H1 (cell line): Measurements from ENCODE around the gene NR3C2. TPM values are rescaled to one million over a fixed set of nuclear protein-coding genes. Genes with fewer than 3 reads are reported as not detected.

ENCODE experiments used
- CTCF ChIA-PET: fragments of 300-600 bp; sonication (Branson Sonifier 250); formaldehyde crosslinking; loops from one replicate; lab custom pipeline; 2021; ENCODE audit not compliant: partially characterized antibody; lab: Charles Lee
- POLR2A ChIA-PET: fragments of 300-600 bp; sonication (Branson Sonifier 250); formaldehyde crosslinking; loops from one replicate; lab custom pipeline; 2021; ENCODE audit warnings: inconsistent platforms; ENCODE audit not compliant: partially characterized antibody; lab: Charles Lee
- DNase-seq, 2 experiments: peaks; one replicate each; pipeline versions ENCODE4 v3.0.0 to v3.0.0-alpha.2; 2010 to 2022; ENCODE audit warnings: low spot score in 2 of 2, low read depth in 1 of 2, mixed read lengths in 1 of 2
- FAIRE-seq: peaks from 2 replicates; lab custom pipeline; 2011; peaks lifted over from hg19 to GRCh38; lab: Jason Lieb, UNC
- H2AFZ ChIP-seq: 2 replicates; pipeline ENCODE4 v1.8.1; 2012; ENCODE audit warnings: low read length, inconsistent platforms
- H2AK5ac ChIP-seq: 2 replicates; pipeline ENCODE4 v1.6.1; 2013; ENCODE audit warnings: low read depth, low read length
- H2BK120ac ChIP-seq: replicated peaks from 2 replicates; pipeline ENCODE3; 2013; ENCODE audit warnings: low read depth, low read length, inconsistent platforms
- H2BK12ac ChIP-seq: 2 replicates; pipeline ENCODE4 v1.6.1; 2013; ENCODE audit warnings: low read depth, low read length
- H2BK15ac ChIP-seq: 2 replicates; pipeline ENCODE4 v1.6.1; 2013; ENCODE audit warnings: low read length
- H2BK20ac ChIP-seq: 2 replicates; pipeline ENCODE4 v1.6.1; 2013; ENCODE audit warnings: low read length
- H2BK5ac ChIP-seq: 2 replicates; pipeline ENCODE4 v1.6.1; 2013; ENCODE audit warnings: low read depth, low read length
- H3K14ac ChIP-seq: 2 replicates; pipeline ENCODE4 v1.6.1; 2013; ENCODE audit warnings: inconsistent platforms; ENCODE audit not compliant: insufficient read length
- H3K18ac ChIP-seq: 2 replicates; pipeline ENCODE4 v1.6.1; 2013; ENCODE audit warnings: low read length; ENCODE audit errors: extremely low read depth
- H3K23ac ChIP-seq: 2 replicates; pipeline ENCODE4 v1.6.1; 2013; ENCODE audit warnings: inconsistent platforms; ENCODE audit not compliant: insufficient read length
- H3K23me2 ChIP-seq: 2 replicates; pipeline ENCODE4 v1.6.1; 2013; ENCODE audit warnings: low read depth, low read length
- H3K27ac ChIP-seq: 2 replicates; pipeline ENCODE4 v1.6.1; 2011; ENCODE audit warnings: low read depth, low read length, inconsistent platforms
- H3K27me3 ChIP-seq, 4 experiments: replicated peaks in 1 of 4; 1 replicate in 1 of 4; 2 replicates in 3 of 4; pipeline versions ENCODE4 v1.6.1 to v1.8.1; 2011 to 2013; ENCODE audit warnings: low read length in 3 of 4, mild to moderate bottlenecking in 3 of 4, inconsistent platforms in 2 of 4, mixed read lengths in 2 of 4, moderate library complexity in 1 of 4; ENCODE audit not compliant: control insufficient read depth in 3 of 4, insufficient read depth in 3 of 4; ENCODE audit errors: extremely low read depth in 1 of 4
- H3K36me3 ChIP-seq, 4 experiments: 2 replicates each; pipeline versions ENCODE4 v1.6.1 to v1.8.1; 2011 to 2013; ENCODE audit warnings: mild to moderate bottlenecking in 4 of 4, low read length in 3 of 4, moderate library complexity in 2 of 4, control low read depth in 1 of 4, inconsistent platforms in 1 of 4; ENCODE audit not compliant: insufficient read depth in 4 of 4, control insufficient read depth in 2 of 4
- H3K4ac ChIP-seq: replicated peaks from 2 replicates; pipeline ENCODE3; 2013; ENCODE audit warnings: low read length, low read depth, mixed read lengths, inconsistent platforms; ENCODE audit not compliant: insufficient read length
- H3K4me1 ChIP-seq, 4 experiments: replicated peaks in 1 of 4; 1 replicate in 1 of 4; 2 replicates in 3 of 4; pipeline versions ENCODE4 v1.6.1 to v1.8.1; 2011 to 2013; ENCODE audit warnings: low read length in 3 of 4, inconsistent platforms in 2 of 4, mixed read lengths in 1 of 4; ENCODE audit not compliant: insufficient read depth in 4 of 4, control insufficient read depth in 3 of 4
- H3K4me2 ChIP-seq, 2 experiments: 2 replicates each; pipeline versions ENCODE4 v1.6.1 to v1.8.1; 2011 to 2013; ENCODE audit warnings: low read depth in 2 of 2, low read length in 2 of 2, control low read depth in 1 of 2, inconsistent platforms in 1 of 2, mild to moderate bottlenecking in 1 of 2; ENCODE audit not compliant: insufficient read depth in 1 of 2
- H3K4me3 ChIP-seq, 4 experiments: fragments of 200-600, 300-600 bp in 1 of 4; sonication (generic), shearing (Covaris generic), sonication (Bioruptor Twin) in 1 of 4; 2 replicates each; pipeline versions ENCODE4 v1.5.1 to v1.8.1; 2011 to 2016; ENCODE audit warnings: low read length in 4 of 4, low read depth in 3 of 4, control low read depth in 2 of 4, inconsistent platforms in 2 of 4, mild to moderate bottlenecking in 2 of 4, mixed read lengths in 1 of 4, moderate library complexity in 1 of 4; ENCODE audit not compliant: insufficient read depth in 2 of 4; ENCODE audit errors: extremely low read depth in 1 of 4
- H3K56ac ChIP-seq: replicated peaks from 2 replicates; pipeline ENCODE3; 2013; ENCODE audit warnings: low read depth, mild to moderate bottlenecking, mixed read lengths, low read length, inconsistent platforms; ENCODE audit not compliant: insufficient read length
- H3K79me1 ChIP-seq: 2 replicates; pipeline ENCODE4 v1.6.1; 2013; ENCODE audit warnings: low read depth, low read length, control low read depth
- H3K79me2 ChIP-seq, 2 experiments: 2 replicates each; pipeline versions ENCODE4 v1.6.1 to v1.8.1; 2012 to 2013; ENCODE audit warnings: low read length in 2 of 2, mild to moderate bottlenecking in 2 of 2, inconsistent platforms in 1 of 2; ENCODE audit not compliant: insufficient read depth in 2 of 2, control insufficient read depth in 1 of 2
- H3K9ac ChIP-seq, 4 experiments: replicated peaks in 1 of 4; 1 replicate in 1 of 4; 2 replicates in 3 of 4; pipeline versions ENCODE4 v1.6.1 to v1.8.1; 2011 to 2013; ENCODE audit warnings: low read depth in 3 of 4, low read length in 3 of 4, control low read depth in 2 of 4, mild to moderate bottlenecking in 2 of 4, moderate library complexity in 2 of 4, inconsistent platforms in 1 of 4; ENCODE audit errors: extremely low read depth in 1 of 4
- H3K9me3 ChIP-seq, 2 experiments: 2 replicates each; pipeline versions ENCODE4 v1.6.1 to v1.8.1; 2012 to 2013; ENCODE audit warnings: mild to moderate bottlenecking in 2 of 2, moderate library complexity in 2 of 2, control low read depth in 1 of 2, inconsistent platforms in 1 of 2, low read depth in 1 of 2, low read length in 1 of 2, mixed read lengths in 1 of 2; ENCODE audit not compliant: insufficient read depth in 2 of 2
- H4K20me1 ChIP-seq, 2 experiments: replicated peaks in 1 of 2; 2 replicates each; pipeline versions ENCODE3 to v1.8.1; 2011 to 2013; ENCODE audit warnings: inconsistent platforms in 2 of 2, low read length in 2 of 2, mild to moderate bottlenecking in 1 of 2; ENCODE audit not compliant: insufficient read depth in 2 of 2, control insufficient read depth in 1 of 2
- H4K5ac ChIP-seq: 2 replicates; pipeline ENCODE4 v1.6.1; 2013; ENCODE audit warnings: low read length, low read depth, mixed read lengths, inconsistent platforms; ENCODE audit not compliant: insufficient read length
- H4K8ac ChIP-seq: 2 replicates; pipeline ENCODE4 v1.8.0; 2013; ENCODE audit warnings: mild to moderate bottlenecking, moderate library complexity, low read length, inconsistent platforms; ENCODE audit not compliant: insufficient read depth; ENCODE audit errors: extremely low read depth
- H4K91ac ChIP-seq: replicated peaks from 2 replicates; pipeline ENCODE3; 2013; ENCODE audit warnings: low read length, mixed read lengths, inconsistent platforms; ENCODE audit not compliant: insufficient read length
- POU5F1 ChIP-seq: IDR thresholded peaks from 2 replicates; pipeline ENCODE4 v1.6.1; 2011; ENCODE audit warnings: low read depth, mild to moderate bottlenecking, low read length, moderate library complexity
- WGBS, 2 experiments: shearing (Covaris generic) in 1 of 2; methylation state at CpG; one replicate each; pipeline versions ENCODE4 v1.1.6 to v1.1.7; 2013 to 2015; ENCODE audit warnings: low lambda C conversion rate in 2 of 2, mixed read lengths in 2 of 2, inconsistent platforms in 1 of 2, low coverage in 1 of 2, missing lambda C conversion rate in 1 of 2; ENCODE audit not compliant: insufficient replicate concordance in 2 of 2, insufficient coverage in 1 of 2, insufficient read length in 1 of 2; ENCODE audit errors: extremely low coverage in 1 of 2, missing lambda C conversion rate in 1 of 2; 5-methylcytosine and 5-hydroxymethylcytosine counted together
- polyA plus RNA-seq, 7 experiments: library from polyadenylated mRNA; depleted of rRNA in 3 of 7; stranded (reverse) in 5 of 7; unstranded in 2 of 7; fragments of >200 nt in 5 of 7; fragments of 200-250 nt in 2 of 7; gene quantifications; 1 replicate in 5 of 7; 2 replicates in 1 of 7; 4 replicates in 1 of 7; pipeline versions ENCODE4 v1.2.1 to v1.2.3, GENCODE V29; 2011 to 2013; ENCODE audit warnings: missing spikeins in 2 of 7, mixed read lengths in 2 of 7
- total RNA-seq: library from RNA; stranded (reverse); fragmentation: NEBNext Ultra II Directional; extraction: Animal tissue kit (Norgen Biotek cat#: 25700); gene quantifications from 2 replicates; pipeline ENCODE4 v1.2.1, GENCODE V29; 2021

NR3C2 gene
- total and polyA plus RNA-seq, 2 of the 8 experiments (the other 6 are each of a cell fraction or from before 2014, with no cell fraction given): 0.80 to 3.9 TPM

GRCh38 chr4:148162519-148162918 is 279.7 kb downstream of the NR3C2 start:
- H3K56ac ChIP-seq: no peak overlapping the region
- no peak for TF ChIP-seq POU5F1
- TF ChIP-seq, all 59 proteins: peak for 0
- H2BK120ac ChIP-seq: no peak overlapping the region
- no peak overlapping the region for H3K14ac ChIP-seq
- no peak overlapping the region for H3K27ac ChIP-seq
- no peak overlapping the region for H3K23ac ChIP-seq
- H4K5ac ChIP-seq: no peak overlapping the region
- no peak for DNase-seq
- H2BK20ac ChIP-seq: no peak overlapping the region
- no peak overlapping the region for H2AFZ ChIP-seq
- no peaks in the 10 kb centered on the region for H4K20me1 ChIP-seq
- no peak for FAIRE-seq
- no peaks in the 10 kb centered on the region for H3K79me1 ChIP-seq
- H3K4me1 ChIP-seq: no peaks in the 10 kb centered on the region
- POLR2A ChIA-PET: no interaction called here
- H3K27me3 ChIP-seq: no peaks in the 10 kb centered on the region
- no peak overlapping the region for H4K91ac ChIP-seq
- H3K18ac ChIP-seq: no peak overlapping the region
- no peak overlapping the region for H3K4me3 ChIP-seq
- H3K79me2 ChIP-seq: no peaks in the 10 kb centered on the region
- no peak overlapping the region for H2BK5ac ChIP-seq
- WGBS, 2 experiments: 90% methylated on average over 5 of the region's 5 CpGs; no CpG with 5 or more reads in 1 of the 2 experiments
- H4K8ac ChIP-seq: no peak overlapping the region
- no peaks in the 10 kb centered on the region for H3K23me2 ChIP-seq
- H2BK15ac ChIP-seq: no peak overlapping the region
- no peak overlapping the region for H3K9ac ChIP-seq
- CTCF ChIA-PET: interaction anchor here (0.8 kb wide), 1 partner anchor 103 kb away, joined by 4 read pairs; no protein-coding TSS in a partner anchor
- H3K36me3 ChIP-seq: no peaks in the 10 kb centered on the region
- no peak overlapping the region for H2BK12ac ChIP-seq
- H3K4ac ChIP-seq: no peak overlapping the region
- no peak overlapping the region for H3K4me2 ChIP-seq
- H3K9me3 ChIP-seq: no peaks in the 10 kb centered on the region
- H2AK5ac ChIP-seq: no peak overlapping the region
